Measurements from ENCODE around the gene ADO. TPM values are rescaled to one million over a fixed set of nuclear protein-coding genes. Genes with fewer than 3 reads are reported as not detected.

The ADO gene
- total and polyA plus RNA-seq, 2 donors from 2014 or later, result 13.0 to 18.5 TPM

DNA sequence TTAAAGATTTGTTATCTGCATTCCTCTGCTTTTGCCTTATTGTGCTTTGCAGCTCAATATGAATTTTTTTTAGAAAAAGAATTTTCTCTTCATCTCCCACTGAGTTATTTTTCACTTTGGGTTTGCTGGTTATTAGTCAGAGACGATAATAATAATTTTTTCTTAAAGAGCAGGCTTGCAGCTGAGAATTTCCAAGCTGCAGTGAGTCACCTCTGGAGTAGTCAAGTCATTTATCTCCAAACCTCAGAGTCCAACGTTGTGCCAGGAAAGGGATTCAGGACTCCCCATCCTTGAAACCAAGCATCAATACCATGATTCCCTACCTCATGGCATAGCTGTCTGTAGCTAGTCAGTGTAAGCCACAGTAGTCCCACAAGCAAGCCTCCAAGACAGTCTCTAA lies 26.8 kb downstream of the ADO start:
- Histone ChIP-seq H3K4me3 (ENCODE audit: low read length in 3 of 3) (no peak overlapping the region), H3K4me1 (ENCODE audit: control insufficient read depth in 2 of 3, insufficient read depth in 2 of 3, low read depth in 1 of 3, low read length in 3 of 3) (no peaks in the 10 kb centered on the region), H3K9ac (ENCODE audit: low read length in 3 of 3) (no peak overlapping the region), H3K9me3 (ENCODE audit: control insufficient read depth in 2 of 3, insufficient read depth in 1 of 3, low read length in 3 of 3) (no peaks in the 10 kb centered on the region), H3K27ac (ENCODE audit: low read depth in 2 of 2, low read length in 2 of 2) (no peak overlapping the region), H3K27me3 (ENCODE audit: control insufficient read depth, insufficient read depth, low read length) (no peaks in the 10 kb centered on the region), H3K36me3 (ENCODE audit: control insufficient read depth in 2 of 3, insufficient read depth in 3 of 3, low read length in 3 of 3) (no peaks in the 10 kb centered on the region)
- TF ChIP-seq, protein P1, sequence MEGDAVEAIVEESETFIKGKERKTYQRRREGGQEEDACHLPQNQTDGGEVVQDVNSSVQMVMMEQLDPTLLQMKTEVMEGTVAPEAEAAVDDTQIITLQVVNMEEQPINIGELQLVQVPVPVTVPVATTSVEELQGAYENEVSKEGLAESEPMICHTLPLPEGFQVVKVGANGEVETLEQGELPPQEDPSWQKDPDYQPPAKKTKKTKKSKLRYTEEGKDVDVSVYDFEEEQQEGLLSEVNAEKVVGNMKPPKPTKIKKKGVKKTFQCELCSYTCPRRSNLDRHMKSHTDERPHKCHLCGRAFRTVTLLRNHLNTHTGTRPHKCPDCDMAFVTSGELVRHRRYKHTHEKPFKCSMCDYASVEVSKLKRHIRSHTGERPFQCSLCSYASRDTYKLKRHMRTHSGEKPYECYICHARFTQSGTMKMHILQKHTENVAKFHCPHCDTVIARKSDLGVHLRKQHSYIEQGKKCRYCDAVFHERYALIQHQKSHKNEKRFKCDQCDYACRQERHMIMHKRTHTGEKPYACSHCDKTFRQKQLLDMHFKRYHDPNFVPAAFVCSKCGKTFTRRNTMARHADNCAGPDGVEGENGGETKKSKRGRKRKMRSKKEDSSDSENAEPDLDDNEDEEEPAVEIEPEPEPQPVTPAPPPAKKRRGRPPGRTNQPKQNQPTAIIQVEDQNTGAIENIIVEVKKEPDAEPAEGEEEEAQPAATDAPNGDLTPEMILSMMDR (IDR thresholded peaks at IDR 0.05; ENCODE audit: borderline replicate concordance, extremely low read depth, insufficient read depth), result no peak
- FAIRE-seq, result no peak
- intact Hi-C loops (cut with DNase I), result no loop called here
- DNase-seq, result no peak

DNA sequence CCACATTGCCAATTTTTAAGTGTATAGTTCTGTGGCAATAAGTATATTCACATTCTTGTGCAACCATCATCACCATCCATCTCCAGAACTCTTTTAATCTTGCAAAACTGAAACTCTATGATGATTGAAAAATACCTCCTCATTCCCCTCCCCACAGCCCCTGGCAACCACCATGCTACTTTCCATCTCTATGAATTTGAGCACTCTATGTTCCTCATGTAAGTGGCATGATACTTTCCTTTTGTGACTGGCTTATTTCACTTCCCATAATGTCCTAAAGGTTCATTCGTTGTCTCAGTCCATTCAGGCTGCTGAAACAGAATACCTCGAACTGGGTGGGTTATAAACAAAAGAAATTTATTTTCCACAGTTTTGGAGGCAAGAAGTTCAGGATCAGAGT lies 35.1 kb downstream of the ADO start:
- TF ChIP-seq, protein P1 (IDR thresholded peaks at IDR 0.05; ENCODE audit: borderline replicate concordance, extremely low read depth, insufficient read depth), result no peak
- no peaks in the 10 kb centered on the region for H3K27me3 ChIP-seq (ENCODE audit: control insufficient read depth, insufficient read depth, low read length)
- no peaks in the 10 kb centered on the region for H3K9me3 ChIP-seq (ENCODE audit: control insufficient read depth in 2 of 3, insufficient read depth in 1 of 3, low read length in 3 of 3)
- H3K4me3 ChIP-seq (ENCODE audit: low read length in 3 of 3), result no peak overlapping the region
- H3K9ac ChIP-seq (ENCODE audit: low read length in 3 of 3), result no peak overlapping the region
- H3K36me3 ChIP-seq (ENCODE audit: control insufficient read depth in 2 of 3, insufficient read depth in 3 of 3, low read length in 3 of 3), result no peaks in the 10 kb centered on the region
- FAIRE-seq (no peak), DNase-seq (no peak)
- no peak overlapping the region for H3K27ac ChIP-seq (ENCODE audit: low read depth in 2 of 2, low read length in 2 of 2)
- intact Hi-C loops (cut with DNase I), result no loop called here
- H3K4me1 ChIP-seq (ENCODE audit: control insufficient read depth in 2 of 3, insufficient read depth in 2 of 3, low read depth in 1 of 3, low read length in 3 of 3), result no peaks in the 10 kb centered on the region

DNA sequence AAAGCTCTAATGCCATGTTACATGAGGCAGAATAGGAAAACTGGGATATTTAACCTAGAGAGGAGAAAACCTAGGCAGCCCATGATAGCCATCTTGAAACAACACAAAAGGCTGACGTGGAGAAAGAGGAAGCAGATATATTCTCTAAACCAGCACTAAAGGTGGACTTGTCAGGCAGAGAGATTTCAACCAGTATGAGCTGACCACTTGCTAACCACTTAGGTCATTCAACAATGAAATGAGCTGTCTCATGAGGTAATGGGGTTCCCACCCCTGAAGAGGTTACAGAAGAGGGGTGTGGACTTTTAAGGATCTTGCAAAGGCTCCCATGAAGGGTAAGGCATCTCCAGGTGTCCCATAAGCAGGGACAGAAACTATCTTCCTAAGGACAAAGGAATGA lies 38.5 kb downstream of the ADO start:
- Histone ChIP-seq H3K4me3 (ENCODE audit: low read length in 3 of 3) (no peak overlapping the region), H3K36me3 (ENCODE audit: control insufficient read depth in 2 of 3, insufficient read depth in 3 of 3, low read length in 3 of 3) (no peaks in the 10 kb centered on the region), H3K27ac (ENCODE audit: low read depth in 2 of 2, low read length in 2 of 2) (no peak overlapping the region), H3K27me3 (ENCODE audit: control insufficient read depth, insufficient read depth, low read length) (no peaks in the 10 kb centered on the region), H3K9ac (ENCODE audit: low read length in 3 of 3) (no peak overlapping the region), H3K9me3 (ENCODE audit: control insufficient read depth in 2 of 3, insufficient read depth in 1 of 3, low read length in 3 of 3) (peaks cover 0 to 12% (median 4%) of the 10 kb centered on the region in 3 donors), H3K4me1 (ENCODE audit: control insufficient read depth in 2 of 3, insufficient read depth in 2 of 3, low read depth in 1 of 3, low read length in 3 of 3) (no peaks in the 10 kb centered on the region)
- TF ChIP-seq, protein P1 (IDR thresholded peaks at IDR 0.05; ENCODE audit: borderline replicate concordance, extremely low read depth, insufficient read depth), result no peak
- no peak for FAIRE-seq
- intact Hi-C loops (cut with DNase I), result no loop called here
- DNase-seq, result no peak

DNA sequence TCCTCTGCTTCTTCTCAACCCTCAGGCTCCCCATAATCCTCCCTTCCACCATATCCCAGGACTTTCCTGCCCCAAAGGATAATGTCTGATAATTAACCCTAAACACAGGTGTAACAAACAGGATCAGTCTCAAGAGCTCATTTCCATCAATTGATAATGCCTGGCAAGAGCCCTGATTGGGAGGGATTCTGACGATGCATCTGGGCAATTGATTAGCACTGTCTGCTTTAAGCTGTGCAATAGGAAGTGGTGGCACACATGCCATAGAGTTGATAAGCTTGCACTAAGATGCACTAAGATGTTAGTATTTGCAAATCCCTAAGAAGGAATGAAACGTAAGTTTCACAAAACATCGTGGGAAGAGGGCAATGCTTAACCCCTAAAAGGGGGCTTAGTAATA lies 39.1 kb downstream of the ADO start:
- H3K27me3 ChIP-seq (ENCODE audit: control insufficient read depth, insufficient read depth, low read length), result no peaks in the 10 kb centered on the region
- H3K9me3 ChIP-seq (ENCODE audit: control insufficient read depth in 2 of 3, insufficient read depth in 1 of 3, low read length in 3 of 3), result peaks cover 0 to 19% (median 4%) of the 10 kb centered on the region in 3 donors
- H3K27ac ChIP-seq (ENCODE audit: low read depth in 2 of 2, low read length in 2 of 2), result no peak overlapping the region
- no peaks in the 10 kb centered on the region for H3K4me1 ChIP-seq (ENCODE audit: control insufficient read depth in 2 of 3, insufficient read depth in 2 of 3, low read depth in 1 of 3, low read length in 3 of 3)
- FAIRE-seq, result no peak
- no peak overlapping the region for H3K9ac ChIP-seq (ENCODE audit: low read length in 3 of 3)
- TF ChIP-seq, protein P1 (IDR thresholded peaks at IDR 0.05; ENCODE audit: borderline replicate concordance, extremely low read depth, insufficient read depth), result no peak
- no peak overlapping the region for H3K4me3 ChIP-seq (ENCODE audit: low read length in 3 of 3)
- intact Hi-C loops (cut with DNase I), result no loop called here
- no peak for DNase-seq
- H3K36me3 ChIP-seq (ENCODE audit: control insufficient read depth in 2 of 3, insufficient read depth in 3 of 3, low read length in 3 of 3), result no peaks in the 10 kb centered on the region

All from kidney (tissue), 14 donors.